GM12874 (cell line): Measurements from ENCODE around the gene CNPPD1.

Source experiments
- CTCF ChIP-seq: IDR thresholded peaks from 2 replicates; pipeline ENCODE4 v1.5.1; 2011; ENCODE audit warnings: low read depth, mild to moderate bottlenecking, control low read depth, low read length, moderate library complexity; ENCODE audit not compliant: insufficient read depth

Gene CNPPD1

DNA sequence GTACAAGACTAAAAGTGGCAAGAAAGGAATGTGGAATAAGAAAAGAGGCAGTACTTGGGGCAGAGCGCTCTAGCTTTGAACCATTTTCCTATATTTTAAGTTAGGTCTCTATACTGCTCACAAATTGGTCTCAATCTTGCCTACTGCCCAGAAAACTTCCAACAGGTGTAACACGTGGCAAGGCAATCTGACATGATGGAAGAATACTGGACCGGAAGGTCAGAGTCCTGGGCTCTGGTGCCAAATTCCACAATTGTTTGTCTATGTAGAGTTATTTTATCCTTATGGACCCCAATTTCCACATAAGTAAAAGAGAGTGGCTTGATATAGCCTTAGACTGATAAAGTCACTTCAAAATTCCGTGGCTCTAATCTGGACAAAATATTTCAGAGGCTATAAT, 45.0 kb downstream of the CNPPD1 start:
- TF ChIP-seq CTCF = no peak

GRCh38 chr2:219131327-219131726, 45.4 kb downstream of the CNPPD1 start:
- TF ChIP-seq CTCF = no peak

- no peak for TF ChIP-seq CTCF
These were observed 47.1 kb downstream of the CNPPD1 start for GRCh38 chr2:219129589-219129988.

GRCh38 chr2:219128396-219128795, 48.3 kb downstream of the CNPPD1 start:
- no peak for TF ChIP-seq CTCF

GRCh38 chr2:219127037-219127635, 49.6 kb downstream of the CNPPD1 start:
- TF ChIP-seq CTCF = no peak

DNA sequence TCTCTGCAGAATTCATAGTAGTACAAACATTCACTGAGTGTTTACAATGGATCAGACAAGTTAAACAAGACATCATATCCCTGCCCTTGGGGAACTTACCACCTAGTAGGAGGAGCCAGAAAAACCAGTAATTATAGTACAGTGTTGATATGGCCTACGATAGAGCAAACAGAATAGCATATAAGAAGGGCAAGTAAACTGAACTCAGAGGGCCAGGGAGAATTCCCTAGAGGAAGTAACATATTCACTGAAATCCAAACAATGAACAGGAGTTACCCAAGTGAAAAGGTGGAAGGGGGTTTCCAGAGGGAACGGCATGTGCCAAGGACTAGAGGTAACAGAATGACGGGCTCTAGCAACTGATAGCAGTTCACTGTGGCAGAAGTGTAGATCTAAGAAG, 50.2 kb downstream of the CNPPD1 start:
- no peak for TF ChIP-seq CTCF

DNA sequence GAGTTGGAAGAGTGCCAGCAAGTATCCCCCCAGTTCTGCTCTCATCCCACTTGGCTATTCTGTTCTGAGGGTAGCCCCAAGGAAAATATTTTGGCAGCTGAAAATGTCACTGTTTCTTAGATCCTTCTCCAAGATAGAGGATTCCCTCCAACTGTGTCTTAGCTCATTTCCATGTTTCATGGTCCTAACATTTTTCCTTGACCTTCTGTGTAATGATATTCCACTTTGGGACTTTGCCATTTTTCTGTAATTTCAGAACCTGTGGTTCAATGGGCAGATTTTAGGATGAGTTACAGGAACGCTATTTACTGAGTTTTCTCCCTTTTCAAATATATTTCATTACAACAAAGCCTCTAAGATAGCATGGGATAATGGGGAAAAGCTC, 50.8 kb downstream of the CNPPD1 start:
- TF ChIP-seq CTCF = no peak

DNA sequence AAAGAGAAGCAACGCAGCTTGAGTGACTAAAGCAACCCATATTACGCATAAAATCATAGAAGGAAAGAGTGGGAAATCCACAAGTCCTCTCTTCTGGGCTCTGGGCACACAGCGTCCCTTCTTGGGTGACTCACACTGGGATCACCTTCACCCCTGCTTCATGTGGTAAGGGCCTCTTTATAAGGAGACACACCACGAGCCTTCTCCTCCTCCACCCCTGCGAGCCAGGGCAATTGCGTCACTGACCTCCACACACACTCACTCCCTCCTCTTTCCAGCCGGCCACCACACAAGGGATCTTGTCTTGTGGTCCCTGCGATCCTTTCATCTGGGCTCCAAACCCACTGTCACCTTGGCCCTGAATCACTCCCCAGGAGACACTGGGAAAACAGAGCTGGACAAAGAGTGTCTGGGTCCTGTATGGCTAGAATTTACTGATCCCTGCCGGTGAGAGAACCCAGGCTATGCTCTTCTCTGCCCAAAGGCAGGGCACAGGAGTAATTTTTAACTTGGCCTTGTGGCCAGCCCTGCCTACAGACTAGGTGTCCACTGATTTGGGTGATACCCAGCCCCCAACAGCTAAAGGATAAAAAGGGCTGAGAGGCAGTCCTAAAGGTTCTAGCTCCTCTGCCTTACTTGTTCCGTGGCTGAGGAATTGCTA, 51.4 kb downstream of the CNPPD1 start:
- no peak for TF ChIP-seq CTCF
